Fibroblast of gingiva (primary cell): ENCODE data around the gene LONP2.

Source experiments
- DNase-seq: peaks from one replicate; pipeline ENCODE4 v3.0.0-alpha.2; 2011; ENCODE audit warnings: low read depth

Gene LONP2, protein sequence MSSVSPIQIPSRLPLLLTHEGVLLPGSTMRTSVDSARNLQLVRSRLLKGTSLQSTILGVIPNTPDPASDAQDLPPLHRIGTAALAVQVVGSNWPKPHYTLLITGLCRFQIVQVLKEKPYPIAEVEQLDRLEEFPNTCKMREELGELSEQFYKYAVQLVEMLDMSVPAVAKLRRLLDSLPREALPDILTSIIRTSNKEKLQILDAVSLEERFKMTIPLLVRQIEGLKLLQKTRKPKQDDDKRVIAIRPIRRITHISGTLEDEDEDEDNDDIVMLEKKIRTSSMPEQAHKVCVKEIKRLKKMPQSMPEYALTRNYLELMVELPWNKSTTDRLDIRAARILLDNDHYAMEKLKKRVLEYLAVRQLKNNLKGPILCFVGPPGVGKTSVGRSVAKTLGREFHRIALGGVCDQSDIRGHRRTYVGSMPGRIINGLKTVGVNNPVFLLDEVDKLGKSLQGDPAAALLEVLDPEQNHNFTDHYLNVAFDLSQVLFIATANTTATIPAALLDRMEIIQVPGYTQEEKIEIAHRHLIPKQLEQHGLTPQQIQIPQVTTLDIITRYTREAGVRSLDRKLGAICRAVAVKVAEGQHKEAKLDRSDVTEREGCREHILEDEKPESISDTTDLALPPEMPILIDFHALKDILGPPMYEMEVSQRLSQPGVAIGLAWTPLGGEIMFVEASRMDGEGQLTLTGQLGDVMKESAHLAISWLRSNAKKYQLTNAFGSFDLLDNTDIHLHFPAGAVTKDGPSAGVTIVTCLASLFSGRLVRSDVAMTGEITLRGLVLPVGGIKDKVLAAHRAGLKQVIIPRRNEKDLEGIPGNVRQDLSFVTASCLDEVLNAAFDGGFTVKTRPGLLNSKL

GRCh38 chr16:48244080-48244862, at the start of gene LONP2:
Gene LONP2 (plus strand): TSS chr16:48244300. CDS start chr16:48244389, 89 bp downstream.
- DNase-seq, result peak; percentile 85

DNA sequence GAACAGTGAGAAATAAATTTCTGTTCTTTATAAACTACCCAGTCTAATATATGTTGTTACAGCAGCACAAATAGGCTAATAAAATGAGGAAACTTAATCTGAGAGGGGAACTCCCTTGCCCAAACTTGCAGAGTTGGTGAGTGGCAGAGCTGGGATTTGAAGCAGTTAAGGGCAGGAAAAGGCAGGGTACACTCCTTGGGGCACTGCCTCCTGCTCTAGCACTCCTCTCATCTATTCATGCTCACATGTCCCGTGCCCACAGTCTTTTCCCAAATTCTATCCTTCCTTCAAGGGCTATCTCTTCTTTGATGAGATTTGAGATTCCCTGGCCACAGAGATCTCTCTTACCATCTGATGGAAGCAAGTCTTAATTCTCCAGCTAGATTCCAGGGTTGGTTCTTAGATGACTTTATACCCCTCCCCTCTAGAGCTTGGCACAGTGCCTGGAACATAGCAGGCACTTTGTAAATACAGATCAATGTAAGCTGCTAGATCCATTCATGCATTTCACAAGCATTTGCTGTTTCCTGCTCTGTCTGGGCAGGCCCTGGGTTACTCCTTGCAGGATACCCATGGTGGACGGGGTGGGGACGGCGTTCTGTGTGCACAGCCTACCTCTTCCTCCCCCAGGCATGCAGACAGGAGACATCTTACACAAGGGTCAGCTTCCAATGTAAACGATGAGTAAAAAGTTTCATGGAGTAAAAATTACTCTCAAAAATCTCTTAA, 49.1 kb upstream of the LONP2 start:
- DNase-seq, result peak; percentile 7

GRCh38 chr16:48197294-48197693, 46.8 kb upstream of the LONP2 start:
- no peak for DNase-seq

DNA sequence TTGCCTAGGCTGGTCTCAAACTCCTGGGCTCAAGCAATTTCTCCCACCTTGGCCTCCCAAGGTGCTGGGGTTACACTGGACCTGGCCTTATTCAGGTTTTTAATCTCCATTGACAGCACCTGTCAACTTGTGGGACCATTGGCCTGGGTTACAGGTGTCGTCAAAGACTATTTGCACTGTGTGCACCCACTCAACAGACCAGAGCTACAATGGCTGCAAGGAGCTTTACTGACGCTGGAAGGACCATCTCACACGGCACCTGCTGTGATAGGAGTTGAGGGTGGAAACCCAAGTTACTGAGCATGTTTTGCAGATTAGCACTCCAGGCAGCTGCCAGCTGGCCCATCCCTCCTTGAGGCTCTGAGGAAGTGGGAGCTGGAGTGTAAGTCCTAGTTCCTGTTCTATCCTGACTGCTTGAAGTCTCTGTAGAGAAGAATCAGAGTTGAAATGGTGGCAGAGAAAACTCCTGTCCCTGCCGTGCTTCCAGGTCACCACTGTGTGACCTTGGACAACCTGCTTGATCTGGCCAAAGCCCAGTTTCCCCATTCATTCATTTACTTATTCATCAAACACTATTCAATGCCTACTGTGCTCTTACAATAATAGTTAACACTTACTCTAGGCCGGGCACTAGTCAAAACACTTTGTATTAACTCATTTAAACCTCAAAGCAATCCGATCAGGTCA, 42.4 kb upstream of the LONP2 start:
- DNase-seq, result no peak

- no peak for DNase-seq
Measured at GRCh38 chr16:48203974-48204824, 39.9 kb upstream of the LONP2 start.

- DNase-seq, result no peak
Measured at GRCh38 chr16:48204825-48205151, 39.3 kb upstream of the LONP2 start.

- DNase-seq, result peak; percentile 24
Measured at GRCh38 chr16:48206594-48207242, 37.4 kb upstream of the LONP2 start.

DNA sequence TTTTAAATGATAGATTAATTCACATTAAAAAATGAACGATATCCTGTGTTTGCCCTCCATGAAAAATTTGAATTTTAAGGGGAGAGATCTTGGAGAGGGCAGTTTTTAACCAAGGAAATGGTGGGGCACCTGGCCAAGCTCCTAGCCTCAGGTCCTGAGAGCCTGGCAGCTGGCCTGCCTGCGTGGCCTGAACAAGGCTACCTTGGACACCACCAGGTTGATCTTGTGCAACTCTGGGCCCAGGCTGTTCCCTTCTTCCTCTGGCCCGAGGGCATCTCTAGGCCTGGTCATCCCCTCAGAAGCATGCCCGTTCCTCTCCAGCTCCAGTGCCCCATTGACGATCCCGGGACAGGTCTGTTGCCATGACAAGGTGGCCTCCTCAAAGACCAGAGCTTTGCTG, 33.4 kb upstream of the LONP2 start:
- DNase-seq, result no peak

GRCh38 chr16:48212033-48212432, 32.1 kb upstream of the LONP2 start:
- DNase-seq, result no peak

DNA sequence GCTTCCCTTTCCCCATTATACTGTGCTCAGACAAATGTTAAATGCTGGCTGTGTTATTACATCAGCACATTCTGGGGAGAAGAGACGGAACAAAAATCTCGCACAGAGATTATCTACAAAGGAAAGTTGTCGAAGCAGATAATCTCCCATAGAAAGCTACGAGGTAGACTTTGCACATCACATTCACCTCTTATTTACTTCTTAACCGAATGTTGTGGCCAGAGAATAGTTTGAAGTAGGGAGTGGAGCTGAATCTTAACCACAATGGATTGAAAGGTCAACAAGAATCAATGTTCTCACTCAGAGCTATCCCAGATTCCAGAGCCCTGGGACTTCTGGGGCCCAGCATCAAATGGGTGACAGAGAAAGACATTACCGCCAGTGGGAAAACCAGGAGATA, 28.4 kb upstream of the LONP2 start:
- DNase-seq, result no peak

GRCh38 chr16:48217708-48218107, 26.4 kb upstream of the LONP2 start:
- peak; percentile 12 for DNase-seq

- DNase-seq, result no peak
Measured at GRCh38 chr16:48218473-48218872, 25.6 kb upstream of the LONP2 start.

DNA sequence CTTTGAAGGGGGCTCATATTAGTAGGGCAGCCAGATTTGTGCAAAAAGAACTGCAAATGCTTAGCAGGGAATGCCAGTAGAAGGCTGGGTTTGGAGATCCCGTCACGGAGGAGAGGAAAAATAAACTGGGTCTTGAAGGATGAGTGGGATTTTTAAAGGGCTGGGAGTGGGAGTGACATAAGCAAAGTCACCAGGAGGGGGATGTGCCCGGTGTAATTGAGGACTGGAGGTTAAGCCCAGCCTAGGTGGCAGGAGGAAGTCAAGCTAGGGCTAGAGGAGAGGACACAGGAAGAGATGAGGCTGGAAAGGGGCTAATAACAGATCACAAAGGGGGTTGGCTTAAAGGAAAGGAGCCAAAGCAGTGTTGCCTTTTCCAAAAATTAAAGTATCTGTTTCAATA, 23.2 kb upstream of the LONP2 start:
- no peak for DNase-seq

- DNase-seq, result no peak
Measured at GRCh38 chr16:48223490-48223889, 20.6 kb upstream of the LONP2 start.

DNA sequence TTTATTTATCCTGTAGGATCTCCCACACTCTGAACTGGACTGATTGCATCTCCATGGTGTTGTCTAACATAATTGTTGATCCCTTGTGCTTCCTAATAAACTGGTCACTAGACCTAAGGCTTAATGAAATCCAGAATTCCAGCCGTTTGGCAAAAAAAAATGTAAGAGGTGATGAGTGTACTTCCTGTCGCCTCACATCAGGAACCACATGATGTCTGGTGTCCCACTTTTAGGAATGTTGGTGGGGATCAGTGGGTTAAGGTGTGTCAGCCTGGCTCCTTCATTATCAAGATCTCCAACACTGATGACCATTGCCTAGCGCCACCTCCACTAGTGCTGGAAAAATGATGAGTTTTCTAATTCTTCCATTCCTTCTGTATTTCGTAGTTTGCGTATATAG, 18.6 kb upstream of the LONP2 start:
- DNase-seq, result no peak

DNA sequence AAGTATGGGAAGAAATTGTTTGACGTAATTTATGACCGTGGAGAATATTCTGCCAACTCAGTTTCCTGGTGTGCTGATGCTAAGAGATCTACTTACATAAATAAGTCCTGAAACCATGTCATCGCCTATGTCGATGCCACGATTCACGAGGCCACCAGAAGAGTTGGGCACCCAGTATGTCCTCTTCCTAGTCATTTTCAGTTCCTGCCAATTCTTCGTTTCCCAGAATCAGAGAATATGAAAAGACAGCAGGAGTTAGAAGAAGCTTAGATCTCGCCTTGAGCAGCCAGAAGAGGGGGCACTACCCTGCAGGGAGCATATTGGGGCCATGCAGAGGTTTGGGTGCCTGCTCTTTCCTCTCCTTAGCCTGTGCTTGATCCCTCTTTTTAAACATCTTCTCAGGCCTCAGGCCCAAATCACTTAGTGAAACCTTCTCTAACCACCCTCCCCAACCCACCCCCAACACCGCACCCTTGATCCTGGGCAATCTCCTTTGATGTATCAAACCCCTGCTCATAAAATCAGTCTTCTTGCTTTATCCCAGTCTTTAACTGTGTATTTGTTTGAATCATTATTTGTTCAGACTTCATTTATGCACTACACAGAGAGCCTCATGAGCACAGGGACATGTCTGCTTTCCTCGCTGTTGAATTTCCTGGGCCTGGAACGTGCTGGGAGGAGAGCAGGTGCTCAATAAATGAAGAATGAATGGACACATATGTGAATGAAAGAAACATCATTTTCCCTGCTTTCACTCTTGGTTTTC, 12.2 kb upstream of the LONP2 start:
- peak; percentile 46 for DNase-seq

- DNase-seq, result no peak
Measured at GRCh38 chr16:48232493-48233040, 11.5 kb upstream of the LONP2 start.

- DNase-seq, result no peak
Measured at GRCh38 chr16:48234630-48235029, 9.5 kb upstream of the LONP2 start.
